ENCODE results near the gene GRIA2.

DNA sequence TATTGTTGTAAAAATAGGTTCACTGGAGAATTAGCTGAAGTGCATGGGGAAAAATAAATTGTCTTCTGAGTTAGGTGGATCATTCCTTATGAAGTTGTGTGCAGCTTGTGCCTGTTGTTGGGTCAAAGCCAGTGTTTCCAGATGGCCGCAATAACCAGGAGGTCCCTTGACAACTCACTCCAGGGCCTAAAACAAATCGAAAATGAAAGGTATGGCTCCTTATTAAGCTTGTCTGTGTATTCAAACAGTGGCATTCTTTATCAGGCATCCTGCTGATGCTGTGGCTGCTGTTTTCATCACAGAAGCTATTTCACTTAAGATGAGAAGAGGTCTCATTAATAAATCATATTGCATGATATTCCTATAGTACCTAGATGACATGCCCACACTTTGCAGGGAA lies 80.2 kb downstream of the GRIA2 start:
- TF ChIP-seq CTCF (IDR thresholded peaks at IDR 0.05), result no peak
- no peak for TF ChIP-seq EP300 (IDR thresholded peaks at IDR 0.05)
- no peak for TF ChIP-seq POLR2A (IDR thresholded peaks at IDR 0.05)

Measured in upper lobe of left lung (tissue), 4 donors.